ENCODE results near the gene ZSCAN12. TPM values are rescaled to one million over a fixed set of nuclear protein-coding genes. Genes with fewer than 3 reads are reported as not detected.
"Not testable (repeated sequence)": the region's sequence is repeated elsewhere in the genome, so short reads cannot be mapped to it uniquely, and the experiment has no call there.

The ZSCAN12 gene
- total RNA-seq = 5.6 and 6.2 TPM in 2 replicates

GRCh38 chr6:28399350-28400121 lies at the start of gene ZSCAN12:
Gene ZSCAN12 (minus strand): TSS chr6:28399747. CDS start chr6:28398405, 1,342 bp downstream.
- intact Hi-C loops (cut with micrococcal nuclease) = loop anchor here (1.0 to 5.0 kb wide), 12 partner anchors 17 to 587 kb away; partner anchors contain the start of genes ZKSCAN3, ZKSCAN4, ZKSCAN8 and ZSCAN16

GRCh38 chr6:28449056-28449455 lies 49.5 kb upstream of the ZSCAN12 start:
- intact Hi-C loops (cut with micrococcal nuclease) = no loop called here

- intact Hi-C loops (cut with micrococcal nuclease) = not testable (repeated sequence)
Observed at GRCh38 chr6:28447512-28447906, 48.0 kb upstream of the ZSCAN12 start.

- intact Hi-C loops (cut with micrococcal nuclease) = no loop called here
Observed at GRCh38 chr6:28446818-28447511, 47.4 kb upstream of the ZSCAN12 start.

- intact Hi-C loops (cut with micrococcal nuclease) = loop anchor here (5.0 kb wide), 3 partner anchors 43 to 177 kb away; partner anchors contain the start of genes ZSCAN26 and ZSCAN31
Observed at GRCh38 chr6:28444759-28445158, 45.2 kb upstream of the ZSCAN12 start.

- intact Hi-C loops (cut with micrococcal nuclease) = loop anchor here (1.0 to 5.0 kb wide), 13 partner anchors 18 to 362 kb away; partner anchors contain the start of genes ZKSCAN3, ZKSCAN4, ZSCAN12 and ZSCAN16
Observed at GRCh38 chr6:28443112-28443773, 43.7 kb upstream of the ZSCAN12 start, which contains the start of gene ZSCAN23. Gene ZSCAN23 (minus strand): TSS chr6:28443491. CDS start chr6:28436266, 7,225 bp downstream.

GRCh38 chr6:28442586-28442985 lies 43.0 kb upstream of the ZSCAN12 start:
- intact Hi-C loops (cut with micrococcal nuclease) = loop anchor here (2.0 to 5.0 kb wide), 5 partner anchors 18 to 175 kb away; partner anchors contain the start of genes ZSCAN26 and ZSCAN31

- intact Hi-C loops (cut with micrococcal nuclease) = no loop called here
Observed at GRCh38 chr6:28436404-28436803, 36.9 kb upstream of the ZSCAN12 start.

- intact Hi-C loops (cut with micrococcal nuclease) = no loop called here
Observed at GRCh38 chr6:28433119-28433518, 33.6 kb upstream of the ZSCAN12 start.

- intact Hi-C loops (cut with micrococcal nuclease) = no loop called here
Observed at GRCh38 chr6:28429781-28430180, 30.2 kb upstream of the ZSCAN12 start.

GRCh38 chr6:28425944-28426541 lies 26.5 kb upstream of the ZSCAN12 start:
- intact Hi-C loops (cut with micrococcal nuclease) = loop anchor here (2.0 kb wide), 1 partner anchor 17 kb away; the partner anchor contains the start of gene ZSCAN23

- intact Hi-C loops (cut with micrococcal nuclease) = loop anchor here (2.0 kb wide), 1 partner anchor 19 kb away; the partner anchor contains the start of gene ZSCAN23
Observed at GRCh38 chr6:28424163-28424562, 24.6 kb upstream of the ZSCAN12 start.

GRCh38 chr6:28423546-28423945 lies 24.0 kb upstream of the ZSCAN12 start:
- intact Hi-C loops (cut with micrococcal nuclease) = no loop called here

- intact Hi-C loops (cut with micrococcal nuclease) = no loop called here
Observed at GRCh38 chr6:28413681-28414080, 14.1 kb upstream of the ZSCAN12 start.

- intact Hi-C loops (cut with micrococcal nuclease) = no loop called here
Observed at GRCh38 chr6:28410767-28411166, 11.2 kb upstream of the ZSCAN12 start.

- intact Hi-C loops (cut with micrococcal nuclease) = no loop called here
Observed at GRCh38 chr6:28408076-28408802, 8.7 kb upstream of the ZSCAN12 start.

GRCh38 chr6:28407401-28407800 lies 7.9 kb upstream of the ZSCAN12 start:
- intact Hi-C loops (cut with micrococcal nuclease) = no loop called here

GRCh38 chr6:28403923-28404322 lies 4.4 kb upstream of the ZSCAN12 start:
- intact Hi-C loops (cut with micrococcal nuclease) = not testable (repeated sequence)

GRCh38 chr6:28402197-28402596 lies 2.6 kb upstream of the ZSCAN12 start:
- intact Hi-C loops (cut with micrococcal nuclease) = no loop called here

GRCh38 chr6:28401172-28401571 lies 1.6 kb upstream of the ZSCAN12 start:
- intact Hi-C loops (cut with micrococcal nuclease) = no loop called here
